Adrenal gland (tissue), 5 donors: ENCODE data around the gene LNPEP.

ENCODE experiments used
- POLR2A ChIP-seq, 2 donors: fragments of 450-650 bp; IDR thresholded peaks; one replicate each; pipeline ENCODE4 v1.6.1; 2017; ENCODE audit warnings: antibody characterized with exemption in 2 of 2, mild to moderate bottlenecking in 2 of 2, moderate library complexity in 1 of 2
- TF ChIP-seq, protein P1 (sequence below), 6 experiments: fragments of 450-650 bp in 4 of 6; fragments of 200-600 bp in 2 of 6; sonication (generic) in 1 of 6; IDR thresholded peaks; 1 replicate in 5 of 6; 2 replicates in 1 of 6; pipeline versions ENCODE4 v1.5.1 to v1.8.0; 2016 to 2021; ENCODE audit warnings: antibody characterized with exemption in 6 of 6, mild to moderate bottlenecking in 2 of 6, moderate library complexity in 1 of 6
- donor health status: DM: no; HTN: no; CAD: no.

DNA sequence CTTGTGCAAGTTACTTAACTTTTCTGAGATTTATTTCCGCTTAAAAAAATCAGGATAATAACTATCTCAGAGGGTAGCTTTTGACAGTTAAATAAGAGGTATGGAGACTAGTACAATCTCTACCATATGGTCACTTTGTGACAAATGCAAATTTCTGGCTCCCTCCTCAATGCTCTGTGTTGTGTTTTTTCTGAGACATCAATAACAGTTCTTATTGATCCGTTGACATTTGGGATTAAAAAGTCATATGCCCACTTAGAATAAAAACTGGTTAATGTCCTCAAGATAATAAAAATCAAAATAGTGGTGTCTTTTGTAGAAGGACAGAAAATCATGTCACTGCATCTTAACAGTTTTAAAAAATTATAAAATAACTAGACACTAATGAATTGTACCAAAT lies 24.7 kb upstream of the LNPEP start:
- TF ChIP-seq, protein P1, sequence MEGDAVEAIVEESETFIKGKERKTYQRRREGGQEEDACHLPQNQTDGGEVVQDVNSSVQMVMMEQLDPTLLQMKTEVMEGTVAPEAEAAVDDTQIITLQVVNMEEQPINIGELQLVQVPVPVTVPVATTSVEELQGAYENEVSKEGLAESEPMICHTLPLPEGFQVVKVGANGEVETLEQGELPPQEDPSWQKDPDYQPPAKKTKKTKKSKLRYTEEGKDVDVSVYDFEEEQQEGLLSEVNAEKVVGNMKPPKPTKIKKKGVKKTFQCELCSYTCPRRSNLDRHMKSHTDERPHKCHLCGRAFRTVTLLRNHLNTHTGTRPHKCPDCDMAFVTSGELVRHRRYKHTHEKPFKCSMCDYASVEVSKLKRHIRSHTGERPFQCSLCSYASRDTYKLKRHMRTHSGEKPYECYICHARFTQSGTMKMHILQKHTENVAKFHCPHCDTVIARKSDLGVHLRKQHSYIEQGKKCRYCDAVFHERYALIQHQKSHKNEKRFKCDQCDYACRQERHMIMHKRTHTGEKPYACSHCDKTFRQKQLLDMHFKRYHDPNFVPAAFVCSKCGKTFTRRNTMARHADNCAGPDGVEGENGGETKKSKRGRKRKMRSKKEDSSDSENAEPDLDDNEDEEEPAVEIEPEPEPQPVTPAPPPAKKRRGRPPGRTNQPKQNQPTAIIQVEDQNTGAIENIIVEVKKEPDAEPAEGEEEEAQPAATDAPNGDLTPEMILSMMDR (IDR thresholded peaks at IDR 0.05), result no peak
- TF ChIP-seq POLR2A (IDR thresholded peaks at IDR 0.05), result no peak
